Activated gamma-delta T cell (primary cell): Measurements from ENCODE around the gene EIF3D.

Source experiments
- DNase-seq: peaks from one replicate; lab custom pipeline; 2025; lab: John Stamatoyannopoulos, UW

EIF3D gene

DNA sequence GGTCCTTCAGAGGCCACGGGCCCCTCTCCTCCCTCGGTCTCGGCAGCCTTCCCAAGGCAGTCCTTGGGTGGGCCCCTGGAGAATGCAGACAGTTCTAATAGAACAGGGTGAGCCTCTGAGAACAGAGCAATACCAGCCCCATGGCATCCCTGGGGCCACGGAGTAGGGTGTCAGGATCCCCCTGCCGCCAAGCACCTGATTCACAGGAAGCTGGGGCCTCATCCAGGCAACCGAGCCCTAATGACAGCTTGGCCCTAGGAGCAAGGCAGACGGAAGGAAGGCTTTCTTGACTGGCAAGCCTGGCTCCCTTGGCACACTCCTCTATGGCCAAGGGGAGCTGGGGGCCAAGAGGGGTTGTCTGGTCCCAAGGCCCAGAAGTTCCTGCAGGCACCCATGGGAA, 62.7 kb downstream of the EIF3D start:
- DNase-seq = no peak

DNA sequence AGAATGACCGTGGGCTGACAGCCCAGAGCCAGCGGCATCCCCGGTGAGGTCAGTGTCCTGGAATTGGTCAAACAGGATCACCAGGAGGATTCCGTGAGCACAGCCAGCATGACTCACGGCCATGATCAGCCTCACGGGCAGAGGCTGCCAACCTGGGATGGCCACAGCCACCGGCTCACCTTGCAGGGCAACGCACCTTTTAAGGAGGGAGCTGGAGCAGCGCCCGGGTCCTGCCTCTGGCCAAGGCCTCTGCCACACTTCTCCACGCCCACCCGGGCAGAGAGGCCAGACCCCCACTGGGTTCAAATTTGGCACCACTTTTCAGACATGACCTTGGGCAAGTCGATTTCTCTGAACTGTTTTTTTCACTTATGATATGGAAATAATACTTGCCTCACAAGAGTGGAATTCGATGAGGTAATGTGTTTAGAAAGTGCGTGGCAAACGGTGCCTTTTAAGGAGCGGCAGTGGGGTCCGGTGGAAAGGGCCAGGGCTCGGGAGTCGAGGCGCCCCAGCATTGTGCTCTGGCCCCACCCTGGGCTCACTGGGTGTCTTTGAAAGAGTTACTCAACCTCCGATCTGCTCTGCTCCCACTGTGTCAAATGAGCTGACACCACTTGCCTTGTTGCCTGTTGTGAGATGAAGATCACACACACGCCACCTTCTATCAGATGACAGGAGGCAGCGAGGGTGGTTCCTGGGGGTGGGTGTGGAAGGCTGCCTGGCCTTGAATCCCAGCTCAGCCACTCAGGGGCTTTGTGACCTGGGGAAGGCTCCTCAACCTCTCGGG, 63.5 kb downstream of the EIF3D start:
- no peak for DNase-seq

DNA sequence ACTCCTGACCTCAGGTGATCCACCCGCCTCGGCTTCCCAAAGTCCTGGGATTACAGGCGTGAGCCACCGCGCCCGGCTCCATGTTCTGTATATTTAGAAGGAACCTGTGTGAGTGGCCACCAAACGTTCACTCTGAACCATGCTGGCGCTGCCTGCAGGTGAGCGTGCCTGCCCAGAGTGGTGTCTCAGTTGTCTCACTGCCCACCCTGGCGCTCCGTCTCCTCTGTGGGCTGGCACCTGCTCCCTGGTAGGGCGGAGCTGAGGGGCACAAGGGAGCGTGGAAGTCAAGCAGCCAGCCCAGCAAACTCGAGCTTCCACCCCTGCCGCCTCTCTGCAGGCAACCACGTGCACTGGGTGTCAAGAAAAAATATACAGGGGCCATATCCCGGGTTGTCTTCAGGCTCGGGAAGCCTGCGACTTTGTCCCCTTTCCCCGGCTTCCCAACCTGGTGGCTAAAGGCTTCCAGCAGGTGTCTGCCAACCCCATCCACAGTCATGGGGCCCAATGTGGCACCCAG, 64.2 kb downstream of the EIF3D start:
- DNase-seq = no peak

DNA sequence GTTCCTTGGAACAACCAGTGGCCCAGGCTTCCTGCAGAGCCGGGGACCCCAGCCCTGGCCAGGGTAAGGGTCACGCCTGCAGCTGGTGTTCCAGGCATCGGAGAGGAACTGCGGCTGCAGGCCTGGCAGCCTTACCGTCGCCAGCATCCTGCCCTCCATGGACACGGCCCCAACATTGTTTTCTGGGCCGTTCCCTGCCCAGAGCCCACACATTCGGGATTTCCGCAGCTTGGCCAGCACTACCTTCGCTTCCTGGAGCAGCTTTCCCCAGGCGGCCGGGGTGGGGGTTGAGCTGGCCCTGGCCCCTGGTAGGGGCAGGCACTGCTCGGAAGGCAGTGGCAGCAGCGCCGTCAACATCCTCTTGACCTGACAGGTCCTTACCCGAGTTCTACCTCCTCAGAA, 65.2 kb downstream of the EIF3D start:
- DNase-seq = no peak

DNA sequence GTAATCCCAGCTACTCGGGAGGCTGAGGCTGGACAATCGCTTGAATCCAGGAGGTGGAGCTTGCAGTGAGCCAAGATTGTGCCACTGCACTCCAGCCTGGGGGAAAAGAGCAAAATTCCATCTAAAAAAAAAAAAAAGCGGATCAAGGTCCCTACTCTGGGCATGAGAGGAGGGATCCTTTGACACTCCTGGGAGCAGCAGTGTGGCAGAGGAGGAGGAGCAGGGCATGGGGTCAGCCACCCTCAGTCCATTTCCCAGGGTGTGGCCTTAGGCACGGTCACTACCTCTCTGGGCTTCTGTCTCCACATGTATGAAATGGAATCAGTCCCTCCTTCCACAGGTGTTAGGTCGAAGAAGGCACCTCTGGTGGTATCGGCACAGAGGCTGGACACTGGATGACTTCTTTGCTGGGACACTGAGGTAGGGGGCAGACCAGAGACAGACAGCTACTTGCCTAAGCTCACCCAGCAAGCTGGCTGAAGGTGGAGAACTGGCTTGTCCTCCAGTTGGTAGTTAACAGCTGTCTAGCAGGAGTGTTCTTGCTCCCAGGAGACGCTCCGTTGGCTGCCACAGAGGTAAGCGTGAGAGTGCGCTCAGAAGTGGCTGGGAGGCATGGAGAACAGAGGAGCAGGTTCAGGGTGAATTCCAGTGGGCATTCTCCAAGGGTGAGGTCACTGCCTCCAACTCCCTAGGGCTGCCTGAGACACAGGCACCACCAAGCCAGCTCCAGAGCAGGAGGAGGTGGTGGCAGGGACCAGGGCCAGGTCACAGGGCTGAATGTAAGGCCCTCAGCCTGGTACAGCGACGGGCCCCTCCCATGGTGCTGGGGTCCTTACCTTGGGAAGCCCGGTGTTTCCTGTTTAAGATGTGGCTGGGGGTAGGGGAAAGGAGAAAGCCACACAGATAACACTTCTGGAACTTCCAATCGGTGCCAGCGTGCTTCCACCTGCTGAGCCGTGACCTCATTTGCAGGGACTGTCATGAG, 67.0 kb downstream of the EIF3D start:
- DNase-seq = no peak
